Neuronal stem cell (in vitro differentiated cells): ENCODE results near the gene FOXF1.

ENCODE experiments used
- DNase-seq: peaks from one replicate; pipeline ENCODE4 v3.0.0-alpha.2; 2013; ENCODE audit warnings: low spot score
- H2AFZ ChIP-seq: one replicate; pipeline ENCODE4 v1.6.1; 2013; ENCODE audit warnings: mild to moderate bottlenecking, low read length, inconsistent platforms
- H2AK5ac ChIP-seq: 2 replicates; pipeline ENCODE4 v1.6.1; 2013; ENCODE audit warnings: low read depth, mild to moderate bottlenecking, inconsistent platforms, low read length, moderate library complexity, mixed read lengths
- H2BK120ac ChIP-seq: 2 replicates; pipeline ENCODE4 v1.6.1; 2013; ENCODE audit warnings: low read depth, mild to moderate bottlenecking, inconsistent platforms, low read length, moderate library complexity, mixed read lengths
- H2BK12ac ChIP-seq: one replicate; pipeline ENCODE4 v1.6.1; 2013; ENCODE audit warnings: low read length, inconsistent platforms
- H2BK15ac ChIP-seq: 2 replicates; pipeline ENCODE4 v1.6.1; 2013; ENCODE audit warnings: mild to moderate bottlenecking, low read length, inconsistent platforms, mixed read lengths
- H2BK5ac ChIP-seq: one replicate; pipeline ENCODE4 v1.6.1; 2013; ENCODE audit warnings: inconsistent platforms, mild to moderate bottlenecking, low read length, moderate library complexity
- H3K14ac ChIP-seq: one replicate; pipeline ENCODE4 v1.6.1; 2013; ENCODE audit warnings: low read length, inconsistent platforms
- H3K18ac ChIP-seq: 2 replicates; pipeline ENCODE4 v1.6.1; 2013; ENCODE audit warnings: low read length, inconsistent platforms
- H3K23ac ChIP-seq: 2 replicates; pipeline ENCODE4 v1.6.1; 2013; ENCODE audit warnings: low read depth, mild to moderate bottlenecking, mixed read lengths, low read length, inconsistent platforms; ENCODE audit not compliant: poor library complexity
- H3K27ac ChIP-seq: replicated peaks from 3 replicates; pipeline ENCODE4 v1.5.1; 2013; ENCODE audit warnings: low read length, inconsistent platforms
- H3K27me3 ChIP-seq, 3 experiments: 2 replicates each; pipeline ENCODE4 v1.6.1; 2013; ENCODE audit warnings: low read length in 3 of 3, mild to moderate bottlenecking in 2 of 3, inconsistent platforms in 1 of 3, low read depth in 1 of 3, mixed read lengths in 1 of 3, moderate library complexity in 1 of 3; ENCODE audit not compliant: control insufficient read depth in 3 of 3, insufficient read depth in 3 of 3
- H3K36me3 ChIP-seq, 2 donors: replicated peaks in 1 of 2; 2 replicates each; pipeline ENCODE4 v1.6.1; 2013; ENCODE audit warnings: low read length in 2 of 2; ENCODE audit not compliant: control insufficient read depth in 2 of 2, insufficient read depth in 2 of 2
- H3K4ac ChIP-seq: 2 replicates; pipeline ENCODE4 v1.6.1; 2013; ENCODE audit warnings: inconsistent platforms, mild to moderate bottlenecking, low read length, moderate library complexity
- H3K4me1 ChIP-seq, 2 donors: 1 replicate in 1 of 2; 2 replicates in 1 of 2; pipeline ENCODE4 v1.6.1; 2013; ENCODE audit warnings: low read length in 2 of 2, low read depth in 1 of 2; ENCODE audit not compliant: control insufficient read depth in 2 of 2, insufficient read depth in 1 of 2
- H3K4me2 ChIP-seq: one replicate; pipeline ENCODE4 v1.6.1; 2013; ENCODE audit warnings: mild to moderate bottlenecking, low read length, inconsistent platforms; ENCODE audit not compliant: insufficient read depth, poor library complexity, severe bottlenecking
- H3K4me3 ChIP-seq, 2 donors: 2 replicates each; pipeline ENCODE4 v1.5.1; 2013; ENCODE audit warnings: low read length in 2 of 2, mild to moderate bottlenecking in 2 of 2, inconsistent platforms in 1 of 2, moderate library complexity in 1 of 2
- H3K79me1 ChIP-seq: one replicate; pipeline ENCODE4 v1.6.1; 2013; ENCODE audit warnings: low read depth, mild to moderate bottlenecking, inconsistent platforms, low read length, moderate library complexity
- H3K9ac ChIP-seq: one replicate; pipeline ENCODE4 v1.6.1; 2013; ENCODE audit warnings: mild to moderate bottlenecking, low read depth, low read length, inconsistent platforms; ENCODE audit not compliant: poor library complexity
- H3K9me3 ChIP-seq, 2 donors: replicated peaks in 1 of 2; 2 replicates each; pipeline versions ENCODE3 to v1.6.1; 2013; ENCODE audit warnings: low read length in 2 of 2, mild to moderate bottlenecking in 2 of 2, inconsistent platforms in 1 of 2, low read depth in 1 of 2, mixed read lengths in 1 of 2, moderate library complexity in 1 of 2; ENCODE audit not compliant: control insufficient read depth in 2 of 2, insufficient read depth in 1 of 2
- H4K8ac ChIP-seq: one replicate; pipeline ENCODE4 v1.6.1; 2013; ENCODE audit warnings: low read depth, mild to moderate bottlenecking, inconsistent platforms, low read length, moderate library complexity
- H4K91ac ChIP-seq: one replicate; pipeline ENCODE4 v1.6.1; 2013; ENCODE audit warnings: low read length, low read depth, mild to moderate bottlenecking, inconsistent platforms; ENCODE audit not compliant: poor library complexity
- WGBS, 2 donors: extraction: QIAGEN DNeasy Blood & Tissue Kit; methylation state at CpG; one replicate each; pipeline ENCODE4 v1.1.7; 2013; ENCODE audit warnings: missing lambda C conversion rate in 2 of 2, mixed read lengths in 1 of 2; ENCODE audit not compliant: insufficient read length in 2 of 2, insufficient replicate concordance in 1 of 2; ENCODE audit errors: extremely low coverage in 2 of 2; 5-methylcytosine and 5-hydroxymethylcytosine counted together

Gene FOXF1

GRCh38 chr16:86531641-86532525 is 21.6 kb downstream of the FOXF1 start:
- Histone ChIP-seq H4K8ac (no peak overlapping the region), H2BK5ac (no peak overlapping the region), H2BK120ac (no peak overlapping the region), H3K18ac (no peak overlapping the region), H3K4me3 (no peak overlapping the region), H3K27me3 (no peaks in the 10 kb centered on the region), H4K91ac (no peak overlapping the region), H2BK12ac (no peak overlapping the region), H3K9me3 (peaks cover 0 to 4% of the 10 kb centered on the region in 2 donors), H3K79me1 (no peaks in the 10 kb centered on the region), H3K23ac (no peak overlapping the region), H3K27ac (no peak overlapping the region), H3K4me1 (no peaks in the 10 kb centered on the region), H3K14ac (peak overlapping the region; percentile 82), H2AK5ac (no peak overlapping the region), H3K36me3 (peaks cover 5 to 20% of the 10 kb centered on the region in 2 donors), H2AFZ (no peak overlapping the region), H3K4me2 (no peak overlapping the region), H3K9ac (peak overlapping the region; percentile 38), H2BK15ac (no peak overlapping the region), H3K4ac (no peak overlapping the region)
- DNase-seq, result no peak
- no CpG with 5 or more reads among the region's 49 CpGs for WGBS, 2 donors

- no peak overlapping the region for H2BK120ac ChIP-seq
- H2BK12ac ChIP-seq, result no peak overlapping the region
- H3K27ac ChIP-seq, result no peak overlapping the region
- peak overlapping the region; percentile 82 for H3K14ac ChIP-seq
- DNase-seq, result no peak
- H3K4me1 ChIP-seq, result no peaks in the 10 kb centered on the region
- H3K23ac ChIP-seq, result no peak overlapping the region
- H3K4me2 ChIP-seq, result no peak overlapping the region
- H2BK5ac ChIP-seq, result no peak overlapping the region
- no peak overlapping the region for H4K8ac ChIP-seq
- H3K27me3 ChIP-seq, result no peaks in the 10 kb centered on the region
- H3K4me3 ChIP-seq, result no peak overlapping the region
- H4K91ac ChIP-seq, result no peak overlapping the region
- no peak overlapping the region for H2AK5ac ChIP-seq
- no peak overlapping the region for H2BK15ac ChIP-seq
- H3K79me1 ChIP-seq, result no peaks in the 10 kb centered on the region
- H3K4ac ChIP-seq, result no peak overlapping the region
- no peak overlapping the region for H3K18ac ChIP-seq
- no CpG with 5 or more reads among the region's 7 CpGs for WGBS, 2 donors
- H3K36me3 ChIP-seq, result peaks cover 6 to 26% of the 10 kb centered on the region in 2 donors
- peaks cover 0 to 1% of the 10 kb centered on the region in 2 donors for H3K9me3 ChIP-seq
- H2AFZ ChIP-seq, result no peak overlapping the region
- peak overlapping the region; percentile 21 for H3K9ac ChIP-seq
These were observed 22.1 kb downstream of the FOXF1 start for GRCh38 chr16:86532526-86532815.

GRCh38 chr16:86533076-86533475 is 22.7 kb downstream of the FOXF1 start:
- Histone ChIP-seq H3K4ac (no peak overlapping the region), H3K4me3 (no peak overlapping the region), H3K4me1 (no peaks in the 10 kb centered on the region), H3K27ac (no peak overlapping the region), H3K14ac (no peak overlapping the region), H2AK5ac (no peak overlapping the region), H2AFZ (no peak overlapping the region), H3K23ac (no peak overlapping the region), H3K18ac (no peak overlapping the region), H4K91ac (no peak overlapping the region), H3K9ac (no peak overlapping the region), H3K36me3 (peaks cover 10 to 32% of the 10 kb centered on the region in 2 donors), H4K8ac (no peak overlapping the region), H2BK120ac (no peak overlapping the region), H3K4me2 (no peak overlapping the region), H2BK5ac (no peak overlapping the region), H3K27me3 (no peaks in the 10 kb centered on the region), H2BK12ac (no peak overlapping the region), H3K9me3 (peaks cover 0 to 4% of the 10 kb centered on the region in 2 donors), H3K79me1 (no peaks in the 10 kb centered on the region), H2BK15ac (no peak overlapping the region)
- DNase-seq, result no peak
- no CpG with 5 or more reads among the region's 8 CpGs for WGBS, 2 donors

- H2BK120ac ChIP-seq, result no peak overlapping the region
- H2BK12ac ChIP-seq, result no peak overlapping the region
- H4K8ac ChIP-seq, result no peak overlapping the region
- no peak for DNase-seq
- no peak overlapping the region for H4K91ac ChIP-seq
- H2BK15ac ChIP-seq, result no peak overlapping the region
- no peaks in the 10 kb centered on the region for H3K4me1 ChIP-seq
- peaks cover 15 to 40% of the 10 kb centered on the region in 2 donors for H3K36me3 ChIP-seq
- no peak overlapping the region for H3K18ac ChIP-seq
- no peaks in the 10 kb centered on the region for H3K79me1 ChIP-seq
- no peak overlapping the region for H3K14ac ChIP-seq
- H3K27ac ChIP-seq, result no peak overlapping the region
- H3K4ac ChIP-seq, result no peak overlapping the region
- no peaks in the 10 kb centered on the region for H3K27me3 ChIP-seq
- no peak overlapping the region for H2AK5ac ChIP-seq
- peaks cover 0 to 4% of the 10 kb centered on the region in 2 donors for H3K9me3 ChIP-seq
- no peak overlapping the region for H3K4me3 ChIP-seq
- H2BK5ac ChIP-seq, result no peak overlapping the region
- no peak overlapping the region for H3K23ac ChIP-seq
- no peak overlapping the region for H2AFZ ChIP-seq
- no peak overlapping the region for H3K4me2 ChIP-seq
- H3K9ac ChIP-seq, result no peak overlapping the region
- WGBS, 2 donors, result no CpG with 5 or more reads among the region's 8 CpGs
These were observed 23.5 kb downstream of the FOXF1 start for GRCh38 chr16:86533767-86534351.
